Cortex of kidney (tissue), 1 donor: ENCODE results near the gene ARHGAP9.
"Not testable (repeated sequence)": the region's sequence is repeated elsewhere in the genome, so short reads cannot be mapped to it uniquely, and the experiment has no call there.

Experiments
- DNase-seq: peaks from one replicate; lab custom pipeline; 2025; lab: John Stamatoyannopoulos, UW

Gene ARHGAP9

GRCh38 chr12:57479376-57480115 is at the start of gene ARHGAP9:
Gene ARHGAP9, minus strand, starts transcription at chr12:57479866. Its CDS starts 460 bp downstream, at chr12:57479406.
- no peak for DNase-seq

DNA sequence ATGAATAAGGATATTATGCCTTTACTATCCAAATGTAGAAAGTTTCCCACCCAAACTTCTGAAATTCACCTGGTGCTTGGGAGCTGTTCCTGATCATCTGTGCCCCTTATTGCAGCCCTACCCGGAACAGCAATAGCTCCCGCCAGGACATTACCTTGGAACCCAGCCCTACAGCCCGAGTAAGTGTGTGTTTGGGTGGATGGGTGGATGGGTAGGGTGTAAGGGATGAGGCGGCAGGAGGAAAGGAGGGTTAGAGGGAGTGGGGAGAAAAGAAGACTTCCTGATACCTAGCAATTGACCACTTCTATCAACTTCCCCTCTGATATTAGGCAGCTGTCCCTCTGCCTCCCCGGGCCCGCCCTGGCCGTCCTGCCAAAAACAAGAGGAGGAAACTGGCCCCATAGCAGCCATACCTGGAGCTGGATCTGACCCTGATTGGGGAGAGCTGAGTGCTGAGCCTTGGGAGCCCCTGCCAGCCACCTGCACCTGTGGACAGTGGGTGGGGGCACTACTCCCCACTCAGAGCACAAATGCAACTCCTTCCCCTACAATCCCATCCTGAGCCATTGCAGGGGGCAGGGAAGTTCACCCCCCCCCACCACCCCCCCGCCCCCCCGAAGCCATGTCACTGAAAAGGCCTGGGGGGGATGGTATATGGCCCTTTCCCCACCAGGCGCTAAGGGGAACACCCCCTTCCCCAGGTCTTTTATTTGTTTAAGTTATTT is 49.3 kb upstream of the ARHGAP9 start:
- no peak for DNase-seq

GRCh38 chr12:57528176-57528575 is 48.5 kb upstream of the ARHGAP9 start:
- no peak for DNase-seq

- no peak for DNase-seq
Measured at GRCh38 chr12:57527184-57527583, 47.5 kb upstream of the ARHGAP9 start.

DNA sequence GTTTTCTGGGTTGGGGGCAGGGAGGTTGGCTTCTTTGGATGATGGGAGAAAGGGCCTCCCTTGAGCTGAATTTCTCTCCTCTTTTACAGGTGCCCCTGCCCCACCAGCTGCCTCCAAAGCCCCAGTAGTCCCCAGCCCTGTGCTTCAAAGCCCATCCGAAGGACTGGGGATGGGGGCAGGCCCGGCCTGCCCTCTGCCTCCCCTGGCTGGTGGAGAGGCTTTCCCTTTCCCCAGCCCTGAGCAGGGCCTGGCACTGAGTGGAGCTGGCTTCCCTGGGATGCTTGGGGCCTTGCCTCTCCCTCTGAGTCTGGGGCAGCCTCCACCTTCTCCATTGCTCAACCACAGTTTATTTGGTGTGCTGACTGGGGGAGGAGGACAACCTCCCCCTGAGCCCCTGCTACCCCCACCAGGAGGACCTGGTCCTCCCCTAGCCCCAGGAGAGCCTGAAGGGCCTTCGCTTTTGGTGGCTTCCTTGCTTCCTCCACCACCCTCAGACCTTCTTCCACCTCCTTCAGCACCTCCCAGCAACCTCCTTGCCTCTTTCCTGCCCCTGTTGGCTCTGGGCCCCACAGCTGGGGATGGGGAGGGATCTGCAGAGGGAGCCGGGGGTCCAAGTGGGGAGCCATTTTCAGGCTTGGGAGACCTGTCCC is 46.9 kb upstream of the ARHGAP9 start:
- no peak for DNase-seq

DNA sequence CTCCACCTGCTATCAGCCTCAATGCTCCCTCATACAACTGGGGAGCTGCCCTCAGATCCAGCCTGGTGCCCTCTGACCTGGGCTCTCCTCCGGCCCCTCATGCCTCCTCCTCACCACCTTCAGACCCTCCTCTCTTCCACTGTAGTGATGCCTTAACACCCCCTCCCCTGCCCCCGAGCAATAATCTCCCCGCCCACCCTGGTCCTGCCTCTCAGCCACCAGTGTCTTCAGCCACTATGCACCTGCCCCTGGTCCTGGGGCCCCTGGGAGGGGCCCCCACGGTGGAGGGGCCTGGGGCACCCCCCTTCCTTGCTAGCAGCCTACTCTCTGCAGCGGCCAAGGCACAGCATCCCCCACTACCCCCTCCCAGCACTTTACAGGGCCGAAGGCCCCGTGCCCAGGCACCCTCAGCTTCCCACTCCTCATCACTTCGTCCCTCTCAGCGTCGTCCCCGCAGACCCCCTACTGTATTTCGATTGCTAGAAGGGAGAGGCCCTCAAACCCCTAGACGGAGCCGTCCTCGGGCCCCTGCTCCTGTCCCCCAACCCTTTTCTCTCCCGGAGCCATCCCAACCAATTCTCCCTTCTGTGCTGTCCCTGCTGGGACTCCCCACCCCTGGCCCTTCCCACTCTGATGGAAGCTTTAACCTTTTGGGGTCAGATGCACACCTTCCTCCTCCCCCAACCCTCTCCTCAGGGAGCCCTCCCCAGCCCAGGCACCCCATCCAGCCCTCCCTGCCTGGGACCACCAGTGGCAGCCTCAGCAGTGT is 46.1 kb upstream of the ARHGAP9 start:
- DNase-seq: no peak

GRCh38 chr12:57524814-57525614 is 45.3 kb upstream of the ARHGAP9 start:
- no peak for DNase-seq

- no peak for DNase-seq
Measured at GRCh38 chr12:57523706-57524614, 44.3 kb upstream of the ARHGAP9 start.

- DNase-seq: no peak
Measured at GRCh38 chr12:57522887-57523705, 43.4 kb upstream of the ARHGAP9 start.

DNA sequence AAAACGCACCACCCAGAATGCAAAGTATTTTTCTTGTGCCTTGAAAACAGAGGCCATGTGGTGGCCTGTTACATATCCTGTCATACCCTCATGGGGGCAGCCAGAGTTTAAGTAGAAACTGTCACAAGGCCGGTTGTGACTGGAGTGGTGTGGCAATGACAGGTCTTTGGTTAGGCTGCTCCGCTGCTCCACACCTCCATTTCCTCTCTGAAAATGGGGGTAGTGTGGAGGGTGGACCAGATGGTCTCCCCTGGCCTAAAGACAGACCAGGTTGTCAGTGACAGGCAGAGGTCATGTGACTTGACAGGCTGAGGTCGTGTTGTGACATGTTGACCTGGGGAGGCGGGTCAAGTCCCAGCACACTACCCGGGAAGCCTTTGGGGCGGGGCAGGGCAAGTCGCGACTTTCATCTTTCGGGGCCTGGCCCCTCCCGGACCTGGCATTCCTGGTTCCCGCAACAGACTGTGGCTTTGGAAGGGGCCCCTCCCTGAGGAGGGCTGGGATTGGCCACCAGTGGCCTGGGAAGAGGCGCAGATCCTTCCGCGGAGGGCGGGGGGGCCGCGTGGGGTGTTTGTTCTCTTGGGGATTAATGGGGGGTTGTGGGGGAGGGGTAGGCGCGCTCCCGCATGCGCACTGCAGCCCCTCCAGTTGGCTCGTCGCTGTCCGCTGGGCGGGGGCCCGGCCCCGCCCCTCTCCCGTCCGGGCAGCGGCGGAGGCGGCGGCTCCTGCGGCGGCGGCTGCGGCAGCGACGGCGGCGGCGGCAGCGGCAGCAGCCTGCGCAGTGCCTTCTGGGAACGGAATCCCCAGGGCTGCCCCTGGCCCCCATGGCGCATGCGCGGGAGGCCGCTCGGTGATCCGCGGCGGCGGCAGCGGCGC is 42.6 kb upstream of the ARHGAP9 start, which contains the start of gene MBD6:
MBD6 (plus strand) TSS at position 814 of the 876 bp plus-strand sequence. CDS start 1,480 bp downstream, outside the sequence.
- DNase-seq: peak; percentile 62

GRCh38 chr12:57521525-57522010 is 41.9 kb upstream of the ARHGAP9 start:
- no peak for DNase-seq

DNA sequence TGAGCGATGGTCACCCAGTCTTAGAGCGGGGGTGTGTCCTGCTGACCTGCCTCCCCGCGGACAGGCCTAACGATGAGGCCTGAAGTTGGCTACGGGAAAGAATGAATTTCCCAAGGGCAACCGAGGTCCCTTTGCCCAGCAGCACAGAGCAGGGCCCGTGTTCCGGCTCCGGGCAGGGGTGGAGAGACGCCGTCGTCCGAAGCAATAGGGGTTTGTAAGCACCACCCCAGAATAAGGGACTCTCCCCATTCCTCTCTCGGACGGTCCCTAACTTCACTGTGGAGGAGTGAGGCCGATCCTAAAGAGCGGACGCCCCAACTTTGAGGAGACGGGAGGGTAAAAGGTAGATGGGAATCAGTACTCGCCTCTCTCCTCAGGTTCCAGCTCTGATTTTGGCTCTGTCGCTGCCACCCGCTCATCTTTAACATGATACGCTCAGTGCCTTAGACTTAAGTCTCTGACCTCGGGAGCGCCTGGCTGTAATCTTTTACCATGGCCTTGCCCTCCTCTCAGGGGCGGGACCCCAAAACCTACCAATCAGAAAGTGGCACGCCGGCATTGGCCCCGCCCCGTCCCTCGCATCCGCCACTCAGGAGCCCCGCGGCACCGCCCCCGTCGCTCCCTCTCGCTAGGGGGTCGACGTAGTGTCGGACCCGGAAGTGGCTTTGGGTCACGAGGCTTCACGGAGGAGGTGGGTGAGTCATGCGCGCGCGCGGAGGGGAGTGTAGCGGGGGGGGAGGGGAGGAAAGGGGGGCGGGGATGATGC is 40.6 kb upstream of the ARHGAP9 start, which contains the start of gene DDIT3:
DDIT3 (minus strand) TSS at position 462 of the 766 bp plus-strand sequence. CDS start 3,108 bp downstream, outside the sequence.
- DNase-seq: peak; percentile 90

GRCh38 chr12:57519796-57520052 is 40.1 kb upstream of the ARHGAP9 start:
- no peak for DNase-seq

DNA sequence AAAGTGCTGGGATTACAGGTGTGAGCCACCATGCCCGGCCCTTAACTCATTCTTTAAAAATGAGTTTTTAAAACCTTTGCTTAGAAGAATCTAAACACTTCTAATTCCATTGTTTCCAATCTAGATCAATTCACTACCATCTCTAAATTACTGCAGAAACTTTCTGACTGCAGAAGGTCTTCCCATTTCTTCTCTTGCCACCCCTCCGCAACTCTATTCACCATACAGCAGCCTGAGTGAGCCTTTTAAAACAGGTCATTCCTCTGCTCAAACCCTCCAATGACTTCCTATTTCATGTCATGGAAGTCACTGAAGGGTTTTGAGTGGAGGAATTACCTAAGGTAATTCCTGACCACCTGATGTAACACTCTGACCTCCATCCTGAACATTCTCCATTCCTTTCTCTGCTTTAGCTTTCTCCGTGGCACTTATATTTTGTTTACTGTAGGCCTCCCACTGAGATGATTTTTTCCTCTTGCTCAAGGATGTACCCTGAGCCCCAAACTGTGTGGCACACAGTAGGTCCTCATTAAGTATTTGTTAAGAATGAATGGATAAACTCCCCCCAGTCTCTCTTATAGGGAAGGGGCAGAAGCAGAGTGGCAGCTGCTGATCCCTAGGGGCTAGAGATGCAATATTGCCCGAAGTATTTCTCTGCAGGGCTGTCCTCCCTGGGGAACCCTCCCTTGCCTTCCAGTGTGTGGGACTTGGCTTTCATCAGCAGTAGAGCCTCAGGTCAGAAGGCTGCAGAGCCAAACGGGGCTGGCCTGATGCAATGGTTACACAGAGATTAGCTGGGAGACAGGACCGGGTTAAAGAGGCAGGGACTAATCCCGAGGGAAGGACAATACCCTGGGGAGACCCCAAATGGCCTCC is 39.5 kb upstream of the ARHGAP9 start:
- DNase-seq: no peak

GRCh38 chr12:57518176-57518919 is 38.7 kb upstream of the ARHGAP9 start:
- no peak for DNase-seq

GRCh38 chr12:57517718-57518117 is 38.1 kb upstream of the ARHGAP9 start:
- not testable (repeated sequence) for DNase-seq
